Esophagus squamous epithelium (tissue), 5 donors: ENCODE data around the gene TNRC6A. TPM values are rescaled to one million over a fixed set of nuclear protein-coding genes. Genes with fewer than 3 reads are reported as not detected.

Source experiments
- DNase-seq: peaks from one replicate; lab custom pipeline; 2025; lab: John Stamatoyannopoulos, UW
- H3K27ac ChIP-seq, 4 donors: fragments of 200-600 bp; sonication (generic); one replicate each; pipeline ENCODE4 v1.5.1; 2016 to 2019; ENCODE audit warnings: mild to moderate bottlenecking in 1 of 4
- H3K27me3 ChIP-seq, 4 donors: fragments of 200-600 bp; sonication (generic); 1 replicate in 3 of 4; 2 replicates in 1 of 4; pipeline versions ENCODE4 v1.5.1 to v1.6.0; 2017 to 2021; ENCODE audit warnings: antibody characterized with exemption in 1 of 4
- H3K36me3 ChIP-seq, 3 donors: fragments of 200-600 bp; sonication (generic); one replicate each; pipeline ENCODE4 v1.5.1; 2016 to 2019
- H3K4me1 ChIP-seq, 3 donors: fragments of 200-600 bp; sonication (generic); one replicate each; pipeline ENCODE4 v1.5.1; 2017 to 2019
- H3K4me3 ChIP-seq, 4 donors: fragments of 200-600 bp; sonication (generic); 1 replicate in 3 of 4; 2 replicates in 1 of 4; pipeline ENCODE4 v1.5.1; 2016 to 2019; ENCODE audit warnings: mild to moderate bottlenecking in 2 of 4, moderate library complexity in 1 of 4
- H3K9me3 ChIP-seq, 3 donors: fragments of 200-600 bp; sonication (generic); one replicate each; pipeline ENCODE4 v1.5.1; 2016 to 2019
- POLR2A ChIP-seq, 4 donors: fragments of 450-650 bp; IDR thresholded peaks; one replicate each; pipeline ENCODE4 v1.6.1; 2017; ENCODE audit warnings: antibody characterized with exemption in 4 of 4, mild to moderate bottlenecking in 4 of 4, moderate library complexity in 3 of 4
- WGBS, 2 donors: methylation state at CpG; one replicate each; pipeline ENCODE4 v1.1.5; 2018; 5-methylcytosine and 5-hydroxymethylcytosine counted together
- intact Hi-C: fragments of 100-400 bp; cut with DNase I; formaldehyde crosslinking; loops from one replicate; pipeline ENCODE4 v1.15.0; 2022
- total RNA-seq, 4 donors: library from RNA; depleted of rRNA; stranded (reverse); fragments of >200 nt; gene quantifications; one replicate each; pipeline ENCODE4 v1.1.0, GENCODE V29; 2016
- TF ChIP-seq, protein P1 (sequence below), 6 experiments: fragments of 450-650 bp in 4 of 6; fragments of 200-600 bp in 2 of 6; sonication (generic) in 2 of 6; IDR thresholded peaks; one replicate each; pipeline ENCODE4 v1.5.1; 2016 to 2019; ENCODE audit warnings: antibody characterized with exemption in 6 of 6, mild to moderate bottlenecking in 4 of 6, moderate library complexity in 4 of 6
- donor health status: DM: yes; HTN: yes; CAD: no.

Gene TNRC6A
- total RNA-seq, 4 donors from 2014 or later = 12.3 to 34.0 (median 18.5) TPM

DNA sequence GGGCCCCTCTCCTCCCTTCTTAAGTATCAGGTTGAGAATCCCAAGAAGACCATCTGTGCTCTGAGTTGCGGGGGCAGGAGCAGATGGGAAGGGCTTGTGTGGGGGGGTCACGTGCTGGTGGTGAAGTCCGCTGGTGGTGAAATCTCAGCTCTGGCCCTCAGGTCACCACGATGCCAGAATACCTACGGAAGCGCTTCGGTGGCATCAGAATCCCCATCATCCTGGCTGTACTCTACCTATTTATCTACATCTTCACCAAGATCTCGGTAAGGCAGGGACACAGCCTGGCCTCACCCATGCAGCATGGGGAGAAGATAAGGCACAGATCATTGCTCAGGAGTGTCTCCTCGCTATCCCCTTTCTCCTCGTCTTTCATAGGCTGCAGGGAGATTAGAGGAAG is 146.0 kb downstream of the TNRC6A start:
- Histone ChIP-seq H3K4me3 (no peak overlapping the region), H3K27me3 (no peaks in the 10 kb centered on the region), H3K27ac (no peak overlapping the region), H3K36me3 (no peaks in the 10 kb centered on the region), H3K9me3 (no peaks in the 10 kb centered on the region), H3K4me1 (no peaks in the 10 kb centered on the region)
- WGBS, 2 donors = 80 to 86% methylated on average over 2 to 6 of the region's 10 CpGs
- intact Hi-C loops = no loop called here
- no peak for TF ChIP-seq POLR2A (IDR thresholded peaks at IDR 0.05)
- TF ChIP-seq, protein P1, sequence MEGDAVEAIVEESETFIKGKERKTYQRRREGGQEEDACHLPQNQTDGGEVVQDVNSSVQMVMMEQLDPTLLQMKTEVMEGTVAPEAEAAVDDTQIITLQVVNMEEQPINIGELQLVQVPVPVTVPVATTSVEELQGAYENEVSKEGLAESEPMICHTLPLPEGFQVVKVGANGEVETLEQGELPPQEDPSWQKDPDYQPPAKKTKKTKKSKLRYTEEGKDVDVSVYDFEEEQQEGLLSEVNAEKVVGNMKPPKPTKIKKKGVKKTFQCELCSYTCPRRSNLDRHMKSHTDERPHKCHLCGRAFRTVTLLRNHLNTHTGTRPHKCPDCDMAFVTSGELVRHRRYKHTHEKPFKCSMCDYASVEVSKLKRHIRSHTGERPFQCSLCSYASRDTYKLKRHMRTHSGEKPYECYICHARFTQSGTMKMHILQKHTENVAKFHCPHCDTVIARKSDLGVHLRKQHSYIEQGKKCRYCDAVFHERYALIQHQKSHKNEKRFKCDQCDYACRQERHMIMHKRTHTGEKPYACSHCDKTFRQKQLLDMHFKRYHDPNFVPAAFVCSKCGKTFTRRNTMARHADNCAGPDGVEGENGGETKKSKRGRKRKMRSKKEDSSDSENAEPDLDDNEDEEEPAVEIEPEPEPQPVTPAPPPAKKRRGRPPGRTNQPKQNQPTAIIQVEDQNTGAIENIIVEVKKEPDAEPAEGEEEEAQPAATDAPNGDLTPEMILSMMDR (IDR thresholded peaks at IDR 0.05) = no peak
- no peak for DNase-seq

Other genes with a start within 250 kb of the TNRC6A start
- 10 to 100 TPM; 25.0 to 56.0 (median 53.0) TPM for gene RBBP6, start 190.1 kb upstream of the TNRC6A start, total RNA-seq
- 1 to 10 TPM in 1 of 4 donors, not detected in 3; 1.1 TPM for gene SLC5A11, start 116.3 kb downstream of the TNRC6A start, total RNA-seq